NCI-H526 treated with DMSO at 0.1 percent for 48 hours (cell line): ENCODE data around the gene KLRB1.
A peak's percentile ranks its signal among the peaks of the same experiment; 100 is the strongest.
"Not testable (repeated sequence)": the region's sequence is repeated elsewhere in the genome, so short reads cannot be mapped to it uniquely, and the experiment has no call there.

Experiments used
- DNase-seq: peaks from one replicate; lab custom pipeline; 2025; lab: John Stamatoyannopoulos, UW

KLRB1 gene

DNA sequence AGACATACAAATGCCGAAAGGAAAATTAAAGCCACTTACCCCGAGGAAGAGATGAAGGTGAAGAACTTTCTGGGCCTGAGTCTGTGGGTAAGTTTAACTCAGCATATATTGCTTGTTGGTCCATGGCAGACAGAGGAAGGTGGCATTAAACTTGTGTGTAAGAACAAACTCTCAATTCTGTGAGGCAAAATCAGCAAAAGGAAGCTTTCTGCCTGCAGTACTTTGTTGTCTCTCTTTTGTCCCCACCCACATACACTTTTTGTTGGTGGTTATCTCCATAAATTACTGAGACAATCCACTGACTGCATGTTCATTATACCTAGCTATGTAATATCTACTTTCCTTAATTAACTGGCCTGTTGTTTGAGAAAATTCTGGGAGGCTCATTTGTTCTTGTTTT is at the start of gene KLRB1:
Gene KLRB1 (minus strand): TSS at position 201 of the 400 bp plus-strand sequence. CDS start 77 bp downstream, at position 124.
- DNase-seq = no peak

DNA sequence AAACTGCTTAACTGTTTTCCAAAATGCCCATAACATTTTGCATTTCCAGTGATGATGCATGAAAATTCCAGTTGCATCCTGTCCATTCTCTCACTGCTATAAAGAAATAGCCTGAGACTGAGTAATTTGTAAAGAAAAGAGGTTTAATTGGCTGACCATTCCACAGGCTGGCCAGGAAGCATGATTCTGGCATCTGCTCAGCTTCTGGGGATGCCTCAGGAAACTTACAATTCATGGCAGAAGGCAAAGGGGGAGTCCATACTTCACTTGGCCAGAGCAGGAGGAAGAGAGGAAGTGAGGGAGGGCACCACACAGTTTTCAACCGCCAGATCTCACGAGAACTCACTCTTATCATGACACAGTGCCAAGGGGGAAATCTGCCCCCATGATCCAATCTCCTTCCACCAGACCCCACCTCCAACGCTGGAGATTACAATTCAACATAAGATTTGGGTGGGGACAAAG is 43.6 kb upstream of the KLRB1 start:
- DNase-seq = no peak

DNA sequence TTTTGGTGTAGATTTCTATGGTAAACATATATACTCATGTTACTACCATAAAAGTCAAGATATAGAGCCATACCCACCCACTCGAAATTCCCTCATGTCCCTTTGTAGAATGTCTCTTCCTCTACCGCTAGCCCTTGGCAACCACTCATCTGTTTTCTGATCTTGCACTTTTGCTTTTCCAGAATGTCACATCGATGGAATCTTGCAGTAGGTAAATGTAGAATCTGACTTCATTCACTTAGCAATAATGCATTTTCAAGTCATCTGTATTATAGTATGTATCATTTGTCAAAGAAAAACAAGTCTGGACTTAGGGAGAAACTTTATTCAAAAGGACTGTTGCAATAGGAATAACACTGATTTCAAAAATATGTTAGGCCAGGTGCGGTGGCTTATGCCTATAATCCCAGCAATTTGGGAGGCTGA is 42.4 kb upstream of the KLRB1 start:
- DNase-seq = no peak

DNA sequence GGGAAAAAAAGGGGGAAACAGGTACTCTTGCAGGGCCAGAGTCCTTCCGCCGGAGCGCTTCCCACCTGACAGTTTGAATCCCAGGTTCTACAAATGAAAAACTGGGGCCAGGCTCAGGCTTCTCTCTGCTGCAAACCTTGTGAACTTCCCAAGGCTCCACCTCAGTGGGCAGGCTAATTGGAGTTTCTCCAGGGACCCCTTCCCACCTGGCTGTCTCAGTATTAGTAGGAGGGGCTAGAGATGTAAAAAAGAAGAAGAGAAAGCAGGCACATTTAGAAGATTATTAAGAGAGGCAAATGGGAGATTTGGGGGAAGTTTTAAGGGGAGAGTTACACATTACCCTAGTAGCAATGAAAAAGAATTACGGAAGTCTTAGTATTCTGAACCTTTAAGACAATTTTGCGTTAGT is 41.8 kb upstream of the KLRB1 start:
- peak; percentile 18 for DNase-seq

DNA sequence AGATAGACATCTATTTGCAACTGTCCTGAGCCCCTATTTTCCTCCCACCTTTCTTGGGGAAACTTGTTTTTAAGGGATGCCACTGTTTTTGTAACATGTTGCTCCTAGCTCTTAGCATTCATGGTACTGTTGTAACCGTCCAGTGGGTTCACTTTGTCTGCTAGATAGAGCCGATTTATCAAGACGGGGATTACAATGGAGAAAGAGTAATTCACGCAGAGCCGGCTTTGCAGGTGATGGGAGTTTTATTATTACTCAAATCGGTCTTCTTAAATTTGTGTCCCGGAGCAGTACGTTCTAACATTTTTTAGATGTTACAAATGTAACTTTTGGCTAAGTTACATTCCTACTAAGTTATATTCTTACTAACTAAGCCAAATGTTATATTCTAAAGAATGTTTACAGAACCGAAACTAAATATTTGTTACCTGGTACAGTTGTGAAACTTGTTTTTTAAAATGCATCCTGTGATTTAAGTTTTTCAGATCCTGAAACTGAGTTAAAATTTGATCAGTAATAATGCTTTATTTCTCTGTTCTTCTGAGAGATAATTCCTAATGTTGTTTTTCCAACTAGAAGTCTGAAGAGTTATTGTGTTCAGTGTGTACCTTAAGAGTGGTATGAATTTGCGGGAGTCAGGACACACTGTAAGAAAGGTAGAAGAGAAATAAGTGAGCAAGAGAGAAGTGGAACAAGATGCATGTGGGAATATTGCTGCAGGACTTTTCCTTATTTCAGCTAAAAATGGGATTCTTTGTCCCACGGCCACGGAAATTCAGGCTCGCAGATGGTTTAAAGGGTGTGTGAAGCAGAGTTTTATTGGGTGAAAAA is 41.2 kb upstream of the KLRB1 start:
- peak; percentile 48 for DNase-seq

DNA sequence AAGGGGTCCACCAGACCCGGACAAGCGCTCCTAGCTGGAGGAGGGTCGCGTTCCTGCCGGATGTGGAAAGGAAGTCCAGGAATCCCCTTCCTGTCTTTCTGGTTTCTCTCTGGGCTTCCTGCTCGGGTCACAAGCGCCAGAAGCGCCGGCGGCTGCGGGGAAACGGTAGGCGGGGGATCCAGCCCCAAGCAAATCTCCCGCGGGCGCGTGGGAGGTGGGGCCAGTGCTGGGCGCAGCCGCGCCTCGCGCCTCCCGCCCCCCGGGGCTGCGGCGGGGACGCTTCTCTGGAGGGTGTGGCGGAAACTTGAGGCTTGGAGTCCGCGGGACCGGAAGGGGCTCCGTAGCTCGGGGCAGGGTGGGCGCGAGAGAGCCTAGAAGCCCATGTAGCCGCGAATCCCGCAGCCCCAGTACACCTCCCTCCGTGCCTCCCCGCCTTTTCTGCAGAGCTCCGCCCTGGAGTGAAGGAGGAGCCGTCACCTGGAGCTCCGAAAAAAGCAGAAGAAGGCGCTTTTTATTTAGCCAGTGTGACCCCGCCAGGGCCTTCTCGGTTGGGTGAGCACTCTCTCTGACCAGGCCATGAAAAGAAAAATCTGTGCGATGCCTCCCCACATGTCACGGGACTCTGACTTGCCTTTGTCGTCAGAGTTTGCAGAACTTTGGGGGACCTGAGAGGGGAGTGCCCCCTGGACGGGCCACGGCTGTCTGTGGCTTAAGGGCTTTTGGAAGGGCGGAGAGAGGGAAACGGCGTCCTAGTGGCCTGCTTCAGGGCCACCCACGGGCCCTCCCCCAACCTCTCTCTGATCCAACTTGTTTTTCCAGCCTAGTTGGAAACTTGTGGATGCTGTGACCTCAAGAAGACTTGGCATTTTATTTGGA is 40.3 kb upstream of the KLRB1 start:
- DNase-seq = peak; percentile 67

DNA sequence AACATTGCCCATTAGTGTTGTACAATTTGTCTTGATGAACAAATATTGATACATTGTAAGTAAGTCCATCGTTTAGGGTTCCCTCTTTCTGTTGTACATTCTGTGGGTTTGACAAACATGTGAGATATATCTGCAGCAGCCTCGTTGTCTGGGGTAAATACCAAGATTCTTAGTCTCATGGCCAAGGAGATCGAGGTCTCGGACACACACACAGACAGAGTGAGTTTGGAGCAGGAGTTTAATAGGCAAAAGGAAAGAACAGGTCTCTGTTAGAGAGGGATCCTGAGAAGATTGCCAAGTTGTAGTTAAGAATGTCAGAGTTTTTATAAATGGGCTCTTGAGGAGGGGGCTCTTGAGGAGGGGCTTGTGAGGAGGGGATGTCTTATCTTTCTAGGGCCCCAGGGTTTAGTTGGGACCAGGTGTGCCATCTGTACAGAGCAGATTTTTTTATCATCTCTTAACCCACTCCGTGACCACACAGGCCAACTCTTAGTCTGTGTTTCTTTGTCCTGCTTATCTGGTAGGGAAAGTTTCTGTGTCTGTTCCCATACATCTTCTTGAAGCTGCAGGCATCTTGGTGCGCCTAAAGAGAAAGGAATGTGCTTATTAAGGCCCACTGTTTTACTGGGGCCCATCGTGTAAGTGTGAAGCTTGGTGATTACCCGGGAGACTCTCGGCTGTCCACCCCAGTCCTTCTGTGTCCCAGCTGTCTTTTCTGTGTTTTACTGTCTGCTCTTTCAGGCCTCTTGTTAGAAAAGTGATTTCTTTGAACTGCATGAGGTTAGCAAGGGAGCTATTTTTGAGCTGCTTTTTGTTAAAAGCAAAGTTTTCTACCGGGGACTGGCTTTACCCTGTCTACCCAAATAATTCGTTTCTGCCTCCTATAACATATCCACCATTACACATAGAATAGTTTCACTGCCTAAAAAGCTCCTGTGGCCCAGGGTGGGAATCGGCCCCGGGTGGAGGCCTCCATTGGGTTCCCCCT is 39.4 kb upstream of the KLRB1 start:
- DNase-seq = no peak

DNA sequence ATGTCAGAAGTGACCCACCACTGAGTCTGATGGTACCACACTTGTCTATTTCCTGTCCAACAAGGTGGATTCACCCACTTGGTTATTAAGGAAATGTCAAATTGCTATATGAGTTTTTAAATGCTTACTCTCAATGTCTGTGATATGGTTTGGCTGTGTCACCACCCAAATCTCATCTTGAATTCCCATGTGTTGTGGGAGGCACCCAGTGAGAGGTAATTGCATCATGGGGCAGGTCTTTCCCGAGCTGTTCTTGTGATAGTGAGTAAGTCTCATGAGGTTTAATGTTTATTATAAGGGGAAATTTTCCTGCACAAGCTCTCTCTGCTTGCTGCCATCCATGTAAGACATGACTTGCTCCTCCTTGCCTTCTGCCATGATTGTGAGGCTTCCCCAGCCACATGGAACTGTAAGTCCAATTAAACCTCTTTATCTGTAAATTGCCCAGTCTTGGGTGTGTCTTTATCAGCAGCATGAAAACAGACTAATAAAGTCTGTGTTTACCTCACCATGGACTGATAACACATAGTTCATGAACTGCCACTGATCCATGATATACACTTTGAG is 37.4 kb upstream of the KLRB1 start:
- DNase-seq = not testable (repeated sequence)

DNA sequence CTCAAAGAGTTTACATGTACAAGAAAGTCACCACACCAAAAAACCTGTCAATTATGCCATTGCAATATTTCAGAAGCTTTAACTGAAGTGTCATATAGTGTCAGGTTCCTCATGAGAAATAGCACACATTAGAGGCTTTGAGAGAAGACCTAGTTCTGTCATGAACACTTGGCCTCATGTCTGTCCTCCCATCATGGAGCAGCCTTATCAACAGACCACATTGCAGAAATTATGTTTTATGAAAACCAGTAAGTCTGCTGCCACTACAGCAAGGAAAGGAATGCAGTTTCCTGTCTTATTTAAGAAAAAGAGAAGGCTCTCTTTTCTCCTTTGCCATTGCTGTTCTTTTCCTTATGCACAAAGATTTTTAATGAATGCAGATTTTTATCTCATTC is 35.5 kb upstream of the KLRB1 start:
- DNase-seq = no peak

DNA sequence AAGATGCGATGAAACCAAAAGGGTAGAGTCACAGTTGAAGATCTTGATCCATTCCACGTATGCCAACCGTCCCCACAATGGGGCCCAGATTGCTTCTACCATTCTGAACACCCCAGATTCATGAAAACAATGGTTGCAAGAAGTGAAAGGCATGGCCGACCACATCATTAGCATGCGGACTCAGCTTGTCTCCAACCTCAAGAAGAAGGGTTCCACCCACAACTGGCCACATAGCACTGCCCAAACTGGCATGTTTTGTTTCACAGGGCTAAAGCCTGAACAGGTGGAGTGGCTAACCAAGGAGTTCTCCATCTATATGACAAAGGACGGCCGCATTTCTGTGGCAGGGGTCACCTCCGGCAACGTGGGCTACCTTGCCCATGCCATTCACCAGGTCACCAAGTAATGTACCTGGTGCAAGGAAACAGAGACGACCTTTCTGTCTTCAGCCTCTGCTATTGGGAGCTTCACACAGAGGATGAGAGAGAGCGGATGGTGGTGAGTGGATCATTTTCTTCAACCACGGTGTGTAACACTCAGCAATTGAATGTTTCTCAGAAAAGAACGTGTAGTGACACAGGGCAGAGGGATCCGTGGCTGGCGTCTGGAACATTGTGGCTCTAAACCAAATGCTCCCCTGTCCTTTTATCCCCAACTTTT is 35.0 kb upstream of the KLRB1 start:
- DNase-seq = no peak

DNA sequence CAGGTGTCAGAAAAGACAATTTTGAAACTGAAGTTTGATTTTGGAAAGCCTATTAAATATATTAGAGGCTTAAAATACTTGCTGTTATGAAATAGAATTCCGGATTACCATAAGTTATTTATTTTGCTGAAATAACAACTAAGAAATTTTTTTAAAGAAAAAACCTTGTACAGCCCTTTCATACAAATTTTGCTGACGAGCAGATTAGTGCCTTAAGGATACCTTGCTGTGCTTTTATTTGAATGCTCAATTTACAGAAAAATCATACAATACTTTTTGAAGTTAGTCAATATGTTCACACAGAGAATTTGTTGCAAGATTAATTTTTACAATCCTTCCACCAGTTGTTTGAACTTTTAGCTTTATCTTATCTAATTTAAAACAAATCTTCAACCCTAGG is 32.3 kb upstream of the KLRB1 start:
- no peak for DNase-seq

DNA sequence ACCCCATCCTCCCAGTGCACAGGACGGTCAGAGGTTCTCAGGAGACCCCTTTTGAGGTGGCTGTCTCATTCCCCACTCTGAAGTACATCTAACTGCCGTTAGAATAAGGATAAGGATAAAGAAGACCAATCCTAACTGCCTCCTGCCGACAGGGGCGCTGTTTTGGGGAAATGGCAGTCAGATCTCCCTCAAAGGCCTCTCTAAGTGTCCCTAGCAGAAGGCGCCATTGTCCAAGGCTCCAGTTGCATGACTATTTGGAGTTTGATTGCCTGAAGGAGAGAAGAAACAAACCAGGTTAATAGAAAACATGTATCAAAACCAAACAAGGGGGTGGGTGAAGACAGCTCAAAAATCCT is 29.1 kb upstream of the KLRB1 start:
- no peak for DNase-seq

DNA sequence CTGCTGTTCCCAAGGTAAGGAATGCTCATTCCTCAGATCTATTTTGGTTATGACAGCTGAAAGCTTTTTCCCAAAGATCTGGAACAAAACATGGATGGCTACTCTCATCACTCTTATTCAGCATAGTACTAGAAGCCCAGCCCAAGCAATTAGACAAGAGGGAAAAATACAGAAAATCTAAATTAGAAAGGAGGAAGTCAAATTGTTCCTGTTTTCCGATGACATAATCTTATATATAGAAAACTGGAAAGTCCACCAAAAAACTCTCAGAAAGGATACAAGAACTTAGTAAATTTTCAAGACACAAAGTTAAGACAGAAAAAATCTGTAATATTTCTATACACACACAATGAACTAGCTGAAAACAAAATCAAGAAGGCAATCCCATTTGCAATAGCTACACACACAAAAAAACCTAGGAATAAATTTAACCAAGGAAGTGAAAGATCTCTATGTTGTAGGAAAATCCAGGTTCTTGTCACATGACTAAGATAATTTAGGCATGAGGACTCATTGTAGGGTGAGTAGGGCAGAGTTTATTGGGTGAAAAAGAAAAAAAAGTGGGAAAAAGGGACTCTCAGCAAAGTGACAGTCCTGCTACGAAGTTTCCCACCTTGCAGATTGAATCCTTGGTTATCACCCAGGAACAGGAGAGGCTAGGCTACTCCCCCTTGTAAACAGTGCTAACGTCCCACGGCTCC is 28.6 kb upstream of the KLRB1 start:
- no peak for DNase-seq

DNA sequence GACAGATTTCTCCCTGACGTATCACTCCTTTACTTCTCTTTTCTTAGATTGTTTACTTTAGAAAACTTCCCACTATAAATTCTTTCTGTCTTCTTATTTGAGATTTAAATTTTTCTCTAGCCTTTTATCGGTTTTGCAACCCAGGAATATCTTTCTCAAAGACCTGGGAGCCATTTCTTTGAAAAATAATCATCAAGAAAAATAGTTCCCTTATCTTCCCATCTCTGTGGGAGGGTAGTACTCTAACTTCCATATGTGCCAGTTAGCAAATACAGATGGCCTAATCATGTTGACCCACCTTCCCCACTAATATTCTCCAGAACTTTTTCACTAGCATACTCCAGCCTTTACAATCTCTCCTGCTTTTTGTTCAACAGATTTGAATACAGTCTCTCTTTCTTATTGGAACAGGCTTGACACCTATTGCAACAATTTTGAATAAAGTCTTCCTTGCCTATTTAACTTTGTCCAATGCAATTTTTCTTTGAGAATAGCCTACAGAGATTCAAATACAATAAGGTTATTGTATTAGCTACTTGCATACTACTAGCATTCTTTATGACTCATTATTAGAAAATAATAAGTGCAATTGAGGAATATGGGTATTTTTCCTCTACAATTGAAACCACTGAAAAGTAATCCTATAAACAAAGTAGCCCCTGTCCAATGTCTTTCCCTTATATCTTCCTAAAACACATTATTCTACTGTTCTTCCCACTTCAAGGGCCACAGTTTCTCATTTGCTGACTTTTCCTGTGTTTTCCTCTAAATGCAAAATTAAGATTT is 27.4 kb upstream of the KLRB1 start:
- DNase-seq = no peak

DNA sequence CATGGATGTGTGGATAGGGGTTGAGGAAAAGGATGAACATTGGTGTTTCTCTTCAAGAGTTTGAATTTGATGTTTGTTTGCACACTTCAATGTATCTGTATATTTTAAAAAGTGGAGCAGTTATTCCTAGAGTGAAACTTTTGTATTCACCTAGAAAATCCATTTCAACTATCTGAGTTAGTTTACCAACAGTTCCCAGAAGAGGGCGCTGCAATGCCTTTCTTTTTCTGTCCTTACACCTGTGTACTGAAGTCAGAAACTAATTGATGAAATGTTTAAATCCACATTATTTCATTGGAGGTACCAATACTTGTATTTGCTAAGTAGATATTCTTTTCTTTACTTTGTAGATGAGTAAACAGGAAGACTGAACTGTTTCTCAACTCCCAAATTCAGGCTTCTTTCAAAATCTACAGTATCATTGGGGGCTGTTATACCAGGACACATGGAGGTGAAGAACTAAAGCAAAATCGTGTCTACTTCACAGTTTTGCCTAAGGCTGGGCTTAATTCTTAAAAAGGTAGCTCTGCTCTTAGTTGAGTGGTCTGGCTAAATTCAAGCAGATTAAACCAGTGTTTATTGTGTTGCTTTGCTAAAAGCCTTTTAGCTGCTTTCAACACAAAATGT is 26.6 kb upstream of the KLRB1 start:
- DNase-seq = peak; percentile 22

DNA sequence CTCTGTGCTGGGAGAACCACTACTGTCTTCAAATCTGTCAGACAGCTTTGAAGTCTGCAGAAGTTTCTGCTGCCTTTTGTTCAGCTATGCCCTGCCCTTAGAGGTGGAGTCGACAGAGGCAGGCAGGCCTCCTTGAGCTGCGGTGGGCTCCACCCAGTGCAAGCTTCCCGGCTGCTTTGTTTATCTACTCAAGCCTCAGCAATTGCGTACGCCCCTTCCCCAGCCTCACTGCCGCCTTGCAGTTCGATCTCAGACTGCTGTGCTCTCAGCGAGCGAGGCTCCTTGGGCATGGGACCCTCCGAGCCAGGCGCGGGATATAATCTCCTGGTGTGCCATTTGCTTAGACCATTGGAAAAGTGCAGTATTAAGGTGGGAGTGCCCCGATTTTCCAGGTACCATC is 25.1 kb upstream of the KLRB1 start:
- DNase-seq = no peak

DNA sequence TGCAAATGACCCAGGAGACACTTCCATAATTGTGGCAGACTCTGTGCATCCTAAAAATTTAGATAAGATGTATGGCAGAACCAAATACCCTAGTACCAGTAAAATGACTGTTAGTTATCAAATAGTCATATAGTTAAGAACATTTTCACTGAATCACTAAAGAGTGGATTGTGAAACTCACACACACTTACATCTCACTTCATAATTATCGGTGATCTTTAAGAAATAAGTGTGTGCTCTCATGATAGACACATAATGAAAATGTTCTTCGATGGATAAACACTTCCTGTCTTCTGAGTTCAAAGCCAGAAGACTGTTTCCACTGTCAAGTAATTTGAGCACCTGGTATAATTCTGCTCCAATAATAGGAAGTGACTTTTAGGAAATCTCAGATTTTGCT is 19.1 kb upstream of the KLRB1 start:
- DNase-seq = no peak

DNA sequence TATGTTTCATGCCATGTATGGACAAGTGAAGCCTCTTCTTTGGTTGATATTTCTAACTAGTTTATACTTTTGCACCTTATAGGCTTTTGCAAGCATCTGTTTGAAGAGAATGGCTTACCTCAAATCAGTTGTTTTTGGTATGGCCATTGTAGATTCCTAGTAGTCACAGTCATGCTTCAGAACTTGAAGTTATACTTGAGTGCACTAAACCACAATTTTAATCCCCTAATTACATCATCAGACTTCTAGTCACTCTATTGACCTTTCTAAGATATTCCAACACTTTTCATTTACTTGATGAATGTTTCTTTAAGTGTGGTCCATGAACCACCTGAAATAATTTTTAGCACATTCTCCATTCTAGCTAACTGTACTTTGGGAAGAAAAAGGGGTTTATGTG is 18.6 kb upstream of the KLRB1 start:
- no peak for DNase-seq

DNA sequence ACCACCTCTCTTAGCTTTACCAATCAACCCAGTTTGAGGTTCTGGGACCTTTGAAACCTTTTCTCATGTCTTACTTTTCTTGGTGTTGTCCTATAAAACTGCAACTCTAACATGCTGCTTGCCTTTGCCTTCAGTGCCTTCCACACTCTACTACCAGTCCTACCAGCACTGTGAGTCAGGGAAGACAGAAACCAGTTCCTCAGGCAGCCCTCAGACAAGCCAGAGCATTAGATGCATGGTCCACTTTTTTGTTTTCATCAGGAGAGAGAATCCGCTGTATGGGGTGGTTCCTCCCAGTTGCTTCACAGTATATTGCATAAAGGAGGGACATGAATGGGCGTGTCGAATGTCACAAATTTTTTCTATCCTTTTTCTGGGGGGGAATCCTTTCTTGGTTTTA is 17.3 kb upstream of the KLRB1 start:
- DNase-seq = no peak
